Measurements from ENCODE around the gene IFRD2. TPM values are rescaled to one million over a fixed set of nuclear protein-coding genes. Genes with fewer than 3 reads are reported as not detected.

The IFRD2 gene
- total and polyA plus RNA-seq, 2 of the 13 experiments (the other 11 are each of a cell fraction or from before 2014, with no cell fraction given) = 32.8 to 96.1 TPM

DNA sequence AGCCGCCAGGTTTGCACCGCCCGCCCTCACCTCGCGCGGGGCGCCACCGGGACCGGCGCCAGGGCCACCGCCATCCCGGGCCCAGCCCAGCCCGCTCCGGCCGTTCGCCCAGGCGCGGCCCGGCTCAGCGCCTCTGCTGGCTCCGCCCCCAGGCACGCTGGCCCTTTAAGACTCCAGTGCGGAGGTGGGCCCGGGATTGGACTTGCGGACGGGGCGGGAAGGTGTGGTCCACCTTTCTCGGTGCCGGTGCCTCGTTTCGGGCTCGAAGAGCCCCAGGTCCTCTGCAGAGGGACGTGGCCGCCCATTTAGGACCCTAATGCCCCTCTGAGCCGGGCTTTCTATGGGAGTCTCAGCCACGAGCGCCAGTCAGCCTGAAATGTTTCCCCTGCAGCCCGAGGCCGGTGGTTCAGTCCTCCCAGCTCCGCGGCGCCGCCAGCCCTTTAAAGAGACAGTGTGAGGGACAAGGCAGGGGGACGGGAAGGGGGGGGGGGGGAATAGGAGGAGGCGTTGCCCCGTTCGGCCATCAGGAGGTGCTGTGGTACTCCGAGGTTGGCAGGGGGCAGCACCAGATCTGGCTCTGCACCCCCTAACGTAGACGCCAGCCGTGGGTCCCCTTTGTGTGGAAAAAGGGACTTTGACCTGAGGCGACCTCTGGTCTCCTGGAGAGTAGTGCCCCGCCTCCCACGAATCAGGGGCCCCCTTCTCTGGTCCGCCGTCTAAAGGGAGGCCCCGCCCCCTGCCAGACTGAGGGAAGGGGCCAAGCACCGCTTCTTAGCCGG, 29.3 kb upstream of the IFRD2 start (continued):
- TF ChIP-seq DPF2 (CRISPR knock-in tag; IDR thresholded peaks at IDR 0.05; ENCODE audit: borderline replicate concordance, low read depth) (no peak), SP5 (CRISPR knock-in tag; IDR thresholded peaks at IDR 0.05; ENCODE audit: borderline replicate concordance, low read depth) (peak; percentile 95), ZNF343 (CRISPR knock-in tag; IDR thresholded peaks at IDR 0.05) (0 out of 2 replicates have a peak, but pooled peaks have one; percentile 60), ARNTL (CRISPR knock-in tag; IDR thresholded peaks at IDR 0.05) (no peak; the same call in 1 of the 2 replicates), JUNB (CRISPR knock-in tag; IDR thresholded peaks at IDR 0.05; ENCODE audit: borderline replicate concordance) (no peak), ZFAT (CRISPR knock-in tag; conservative IDR thresholded peaks at IDR 0.05) (no peak), HDAC6 (IDR thresholded peaks at IDR 0.05; ENCODE audit: low read depth, low read length) (no peak), IKZF1 (IDR thresholded peaks at IDR 0.05) (no peak), ZNF101 (CRISPR knock-in tag; IDR thresholded peaks at IDR 0.05; ENCODE audit: borderline replicate concordance, low read depth) (no peak), ZNF674 (CRISPR knock-in tag; IDR thresholded peaks at IDR 0.05; ENCODE audit: low read depth) (no peak), HES4 (CRISPR knock-in tag; IDR thresholded peaks at IDR 0.05; ENCODE audit: borderline replicate concordance) (0 out of 2 replicates have a peak, but pooled peaks have one; percentile 44), PCBP2 (optimal IDR thresholded peaks at IDR 0.05; ENCODE audit: low read depth, low read length, poor library complexity, severe bottlenecking) (no peak), GTF3A (CRISPR knock-in tag; conservative IDR thresholded peaks at IDR 0.05) (no peak), ZNF30 (CRISPR knock-in tag; IDR thresholded peaks at IDR 0.05) (no peak), MEIS1 (CRISPR knock-in tag; IDR thresholded peaks at IDR 0.05; ENCODE audit: borderline replicate concordance) (peak; percentile 17; the same call in 1 of the 2 replicates)
- TF ChIP-seq, protein P1, sequence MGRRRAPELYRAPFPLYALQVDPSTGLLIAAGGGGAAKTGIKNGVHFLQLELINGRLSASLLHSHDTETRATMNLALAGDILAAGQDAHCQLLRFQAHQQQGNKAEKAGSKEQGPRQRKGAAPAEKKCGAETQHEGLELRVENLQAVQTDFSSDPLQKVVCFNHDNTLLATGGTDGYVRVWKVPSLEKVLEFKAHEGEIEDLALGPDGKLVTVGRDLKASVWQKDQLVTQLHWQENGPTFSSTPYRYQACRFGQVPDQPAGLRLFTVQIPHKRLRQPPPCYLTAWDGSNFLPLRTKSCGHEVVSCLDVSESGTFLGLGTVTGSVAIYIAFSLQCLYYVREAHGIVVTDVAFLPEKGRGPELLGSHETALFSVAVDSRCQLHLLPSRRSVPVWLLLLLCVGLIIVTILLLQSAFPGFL (CRISPR knock-in tag; IDR thresholded peaks at IDR 0.05) = no peak
- TF ChIP-seq, protein P2, sequence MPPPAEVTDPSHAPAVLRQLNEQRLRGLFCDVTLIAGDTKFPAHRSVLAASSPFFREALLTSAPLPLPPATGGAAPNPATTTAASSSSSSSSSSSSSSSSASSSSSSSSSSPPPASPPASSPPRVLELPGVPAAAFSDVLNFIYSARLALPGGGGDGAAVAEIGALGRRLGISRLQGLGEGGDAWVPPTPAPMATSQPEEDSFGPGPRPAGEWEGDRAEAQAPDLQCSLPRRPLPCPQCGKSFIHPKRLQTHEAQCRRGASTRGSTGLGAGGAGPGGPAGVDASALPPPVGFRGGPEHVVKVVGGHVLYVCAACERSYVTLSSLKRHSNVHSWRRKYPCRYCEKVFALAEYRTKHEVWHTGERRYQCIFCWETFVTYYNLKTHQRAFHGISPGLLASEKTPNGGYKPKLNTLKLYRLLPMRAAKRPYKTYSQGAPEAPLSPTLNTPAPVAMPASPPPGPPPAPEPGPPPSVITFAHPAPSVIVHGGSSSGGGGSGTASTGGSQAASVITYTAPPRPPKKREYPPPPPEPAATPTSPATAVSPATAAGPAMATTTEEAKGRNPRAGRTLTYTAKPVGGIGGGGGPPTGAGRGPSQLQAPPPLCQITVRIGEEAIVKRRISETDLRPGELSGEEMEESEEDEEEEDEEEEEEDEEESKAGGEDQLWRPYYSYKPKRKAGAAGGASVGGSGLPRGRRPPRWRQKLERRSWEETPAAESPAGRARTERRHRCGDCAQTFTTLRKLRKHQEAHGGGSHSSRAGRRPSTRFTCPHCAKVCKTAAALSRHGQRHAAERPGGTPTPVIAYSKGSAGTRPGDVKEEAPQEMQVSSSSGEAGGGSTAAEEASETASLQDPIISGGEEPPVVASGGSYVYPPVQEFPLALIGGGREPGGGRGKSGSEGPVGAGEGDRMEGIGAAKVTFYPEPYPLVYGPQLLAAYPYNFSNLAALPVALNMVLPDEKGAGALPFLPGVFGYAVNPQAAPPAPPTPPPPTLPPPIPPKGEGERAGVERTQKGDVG (CRISPR knock-in tag; IDR thresholded peaks at IDR 0.05; ENCODE audit: borderline replicate concordance) = no peak
- TF ChIP-seq, protein P3, sequence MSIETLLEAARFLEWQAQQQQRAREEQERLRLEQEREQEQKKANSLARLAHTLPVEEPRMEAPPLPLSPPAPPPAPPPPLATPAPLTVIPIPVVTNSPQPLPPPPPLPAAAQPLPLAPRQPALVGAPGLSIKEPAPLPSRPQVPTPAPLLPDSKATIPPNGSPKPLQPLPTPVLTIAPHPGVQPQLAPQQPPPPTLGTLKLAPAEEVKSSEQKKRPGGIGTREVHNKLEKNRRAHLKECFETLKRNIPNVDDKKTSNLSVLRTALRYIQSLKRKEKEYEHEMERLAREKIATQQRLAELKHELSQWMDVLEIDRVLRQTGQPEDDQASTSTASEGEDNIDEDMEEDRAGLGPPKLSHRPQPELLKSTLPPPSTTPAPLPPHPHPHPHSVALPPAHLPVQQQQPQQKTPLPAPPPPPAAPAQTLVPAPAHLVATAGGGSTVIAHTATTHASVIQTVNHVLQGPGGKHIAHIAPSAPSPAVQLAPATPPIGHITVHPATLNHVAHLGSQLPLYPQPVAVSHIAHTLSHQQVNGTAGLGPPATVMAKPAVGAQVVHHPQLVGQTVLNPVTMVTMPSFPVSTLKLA (IDR thresholded peaks at IDR 0.05) = no peak
- TF ChIP-seq, protein P4, sequence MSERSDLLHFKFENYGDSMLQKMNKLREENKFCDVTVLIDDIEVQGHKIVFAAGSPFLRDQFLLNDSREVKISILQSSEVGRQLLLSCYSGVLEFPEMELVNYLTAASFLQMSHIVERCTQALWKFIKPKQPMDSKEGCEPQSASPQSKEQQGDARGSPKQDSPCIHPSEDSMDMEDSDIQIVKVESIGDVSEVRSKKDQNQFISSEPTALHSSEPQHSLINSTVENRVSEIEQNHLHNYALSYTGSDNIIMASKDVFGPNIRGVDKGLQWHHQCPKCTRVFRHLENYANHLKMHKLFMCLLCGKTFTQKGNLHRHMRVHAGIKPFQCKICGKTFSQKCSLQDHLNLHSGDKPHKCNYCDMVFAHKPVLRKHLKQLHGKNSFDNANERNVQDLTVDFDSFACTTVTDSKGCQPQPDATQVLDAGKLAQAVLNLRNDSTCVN (CRISPR knock-in tag; IDR thresholded peaks at IDR 0.05; ENCODE audit: borderline replicate concordance) = peak; percentile 13; the same call in 1 of the 2 replicates
- TF ChIP-seq, protein P5, sequence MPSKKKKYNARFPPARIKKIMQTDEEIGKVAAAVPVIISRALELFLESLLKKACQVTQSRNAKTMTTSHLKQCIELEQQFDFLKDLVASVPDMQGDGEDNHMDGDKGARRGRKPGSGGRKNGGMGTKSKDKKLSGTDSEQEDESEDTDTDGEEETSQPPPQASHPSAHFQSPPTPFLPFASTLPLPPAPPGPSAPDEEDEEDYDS (CRISPR knock-in tag; IDR thresholded peaks at IDR 0.05) = peak; percentile 97
- TF ChIP-seq, protein P6, sequence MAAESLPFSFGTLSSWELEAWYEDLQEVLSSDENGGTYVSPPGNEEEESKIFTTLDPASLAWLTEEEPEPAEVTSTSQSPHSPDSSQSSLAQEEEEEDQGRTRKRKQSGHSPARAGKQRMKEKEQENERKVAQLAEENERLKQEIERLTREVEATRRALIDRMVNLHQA (CRISPR knock-in tag; IDR thresholded peaks at IDR 0.05) = no peak

Measured in HepG2 (cell line).